MCF 10A (cell line): ENCODE results near the gene DUSP2. TPM values are rescaled to one million over a fixed set of nuclear protein-coding genes. Genes with fewer than 3 reads are reported as not detected.

ENCODE experiments used
- BruUV-seq: library from RNA; stranded (reverse); fragments of 400-500 nt; replicated peaks from 2 replicates; lab custom pipeline; 2021; lab: Mats Ljungman, UMichigan
- CTCF ChIA-PET: fragments of 300-600 bp; sonication (Branson Sonifier 250); formaldehyde crosslinking; extraction: SDS; loops from one replicate; lab custom pipeline; 2021; ENCODE audit warnings: antibody characterized with exemption, inconsistent platforms; lab: Yijun Ruan, JAX
- POLR2A ChIA-PET: fragments of 300-600, 350-650 bp; sonication (Branson Sonifier 250); formaldehyde crosslinking; extraction: SDS; loops from one replicate; lab custom pipeline; 2020; ENCODE audit warnings: antibody characterized with exemption, inconsistent platforms; lab: Yijun Ruan, JAX
- DNase-seq: peaks from one replicate; pipeline ENCODE4 v3.0.0-alpha.2; 2018; ENCODE audit not compliant: unreplicated experiment
- H3K27ac Mint-ChIP-seq: one replicate; pipeline ENCODE4 v1.8.0; 2022; ENCODE audit warnings: mild to moderate bottlenecking, low read depth, mixed read lengths; ENCODE audit not compliant: unreplicated experiment
- H3K27me3 Mint-ChIP-seq: one replicate; pipeline ENCODE4 v1.8.0; 2022; ENCODE audit warnings: mixed read lengths; ENCODE audit not compliant: insufficient read depth, unreplicated experiment
- H3K36me3 Mint-ChIP-seq: one replicate; pipeline ENCODE4 v1.8.0; 2022; ENCODE audit warnings: mild to moderate bottlenecking, moderate library complexity, mixed read lengths; ENCODE audit not compliant: insufficient read depth, unreplicated experiment
- H3K4me1 Mint-ChIP-seq: one replicate; pipeline ENCODE4 v1.8.0; 2022; ENCODE audit warnings: mixed read lengths; ENCODE audit not compliant: insufficient read depth, unreplicated experiment
- H3K4me3 Mint-ChIP-seq: one replicate; pipeline ENCODE4 v1.8.0; 2022; ENCODE audit warnings: mild to moderate bottlenecking, moderate library complexity, mixed read lengths; ENCODE audit not compliant: unreplicated experiment
- H3K9me3 Mint-ChIP-seq: one replicate; pipeline ENCODE4 v1.8.0; 2022; ENCODE audit warnings: mixed read lengths; ENCODE audit not compliant: unreplicated experiment
- intact Hi-C: fragments of 100-400 bp; cut with micrococcal nuclease; formaldehyde crosslinking; loops from 2 replicates; pipeline ENCODE4 v1.14.1; 2022
- total RNA-seq: library from RNA; stranded (reverse); gene quantifications from 2 replicates; pipeline ENCODE4 v1.2.3, GENCODE V29; 2022
- TF ChIP-seq, protein P1 (sequence below): fragments of 200-600 bp; IDR thresholded peaks from one replicate; pipeline ENCODE4 v1.8.0; 2022; ENCODE audit warnings: antibody characterized with exemption, mild to moderate bottlenecking; ENCODE audit not compliant: unreplicated experiment

DUSP2 gene
- total RNA-seq, 1 experiment from 2014 or later, result 3.3 TPM

GRCh38 chr2:96152304-96153161, 7.3 kb upstream of the DUSP2 start:
- H3K36me3 Mint-ChIP-seq, result no peaks in the 10 kb centered on the region
- peaks cover 6% of the 10 kb centered on the region for H3K4me1 Mint-ChIP-seq
- H3K4me3 Mint-ChIP-seq, result no peak overlapping the region
- intact Hi-C loops, result no loop called here
- ChIA-PET CTCF (interaction anchor here (2.8 kb wide), 1 partner anchor 22 kb away, joined by 8 read pairs; no protein-coding TSS in a partner anchor), POLR2A (no interaction called here)
- TF ChIP-seq, protein P1, sequence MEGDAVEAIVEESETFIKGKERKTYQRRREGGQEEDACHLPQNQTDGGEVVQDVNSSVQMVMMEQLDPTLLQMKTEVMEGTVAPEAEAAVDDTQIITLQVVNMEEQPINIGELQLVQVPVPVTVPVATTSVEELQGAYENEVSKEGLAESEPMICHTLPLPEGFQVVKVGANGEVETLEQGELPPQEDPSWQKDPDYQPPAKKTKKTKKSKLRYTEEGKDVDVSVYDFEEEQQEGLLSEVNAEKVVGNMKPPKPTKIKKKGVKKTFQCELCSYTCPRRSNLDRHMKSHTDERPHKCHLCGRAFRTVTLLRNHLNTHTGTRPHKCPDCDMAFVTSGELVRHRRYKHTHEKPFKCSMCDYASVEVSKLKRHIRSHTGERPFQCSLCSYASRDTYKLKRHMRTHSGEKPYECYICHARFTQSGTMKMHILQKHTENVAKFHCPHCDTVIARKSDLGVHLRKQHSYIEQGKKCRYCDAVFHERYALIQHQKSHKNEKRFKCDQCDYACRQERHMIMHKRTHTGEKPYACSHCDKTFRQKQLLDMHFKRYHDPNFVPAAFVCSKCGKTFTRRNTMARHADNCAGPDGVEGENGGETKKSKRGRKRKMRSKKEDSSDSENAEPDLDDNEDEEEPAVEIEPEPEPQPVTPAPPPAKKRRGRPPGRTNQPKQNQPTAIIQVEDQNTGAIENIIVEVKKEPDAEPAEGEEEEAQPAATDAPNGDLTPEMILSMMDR, result no peak
- no peaks in the 10 kb centered on the region for H3K9me3 Mint-ChIP-seq
- peak overlapping the region; percentile 32 for H3K27ac Mint-ChIP-seq
- DNase-seq, result no peak
- H3K27me3 Mint-ChIP-seq, result no peaks in the 10 kb centered on the region
- no TSS peak for BruUV-seq

DNA sequence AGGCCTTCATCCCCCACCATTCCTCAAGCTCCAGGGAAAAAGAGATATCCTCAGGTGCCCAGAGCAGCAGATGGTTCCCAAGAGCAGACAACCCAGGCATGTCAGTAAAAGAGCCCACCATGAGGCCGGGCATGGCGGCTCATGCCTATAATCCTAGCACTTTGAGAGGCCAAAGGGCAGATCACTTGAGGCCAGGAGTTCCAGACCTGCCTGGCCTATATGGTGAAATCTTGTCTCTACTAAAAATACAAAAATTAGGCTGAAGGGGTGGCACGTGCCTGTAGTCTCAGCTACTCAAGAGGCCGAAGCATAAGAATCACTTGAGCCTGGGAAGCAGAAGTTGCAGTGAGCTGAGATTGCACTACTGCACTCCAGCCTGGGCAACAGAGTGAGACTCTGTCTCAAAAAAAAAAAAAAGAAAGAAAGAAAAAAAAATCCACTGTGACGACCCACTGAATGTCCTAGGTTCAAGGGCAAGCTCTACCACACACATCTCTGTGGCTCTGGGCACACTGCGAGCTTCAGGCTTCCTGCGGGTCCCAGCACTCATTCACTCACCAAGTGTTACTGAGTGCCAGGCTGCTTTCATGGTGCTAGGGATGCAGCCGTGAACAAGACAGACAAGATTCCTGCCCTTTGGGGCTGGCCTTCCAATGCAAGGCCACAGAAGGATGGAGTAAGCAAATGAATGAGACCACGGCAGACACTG, 6.5 kb upstream of the DUSP2 start:
- no TSS peak for BruUV-seq
- no peak for DNase-seq
- intact Hi-C loops, result no loop called here
- Mint-ChIP-seq H3K27me3 (no peaks in the 10 kb centered on the region), H3K4me3 (no peak overlapping the region), H3K36me3 (no peaks in the 10 kb centered on the region), H3K4me1 (peaks cover 12% of the 10 kb centered on the region), H3K9me3 (no peaks in the 10 kb centered on the region), H3K27ac (peak overlapping the region; percentile 32)
- TF ChIP-seq, protein P1, result no peak
- ChIA-PET CTCF (interaction anchor here (2.8 kb wide), 1 partner anchor 23 kb away, joined by 8 read pairs; no protein-coding TSS in a partner anchor), POLR2A (no interaction called here)

DNA sequence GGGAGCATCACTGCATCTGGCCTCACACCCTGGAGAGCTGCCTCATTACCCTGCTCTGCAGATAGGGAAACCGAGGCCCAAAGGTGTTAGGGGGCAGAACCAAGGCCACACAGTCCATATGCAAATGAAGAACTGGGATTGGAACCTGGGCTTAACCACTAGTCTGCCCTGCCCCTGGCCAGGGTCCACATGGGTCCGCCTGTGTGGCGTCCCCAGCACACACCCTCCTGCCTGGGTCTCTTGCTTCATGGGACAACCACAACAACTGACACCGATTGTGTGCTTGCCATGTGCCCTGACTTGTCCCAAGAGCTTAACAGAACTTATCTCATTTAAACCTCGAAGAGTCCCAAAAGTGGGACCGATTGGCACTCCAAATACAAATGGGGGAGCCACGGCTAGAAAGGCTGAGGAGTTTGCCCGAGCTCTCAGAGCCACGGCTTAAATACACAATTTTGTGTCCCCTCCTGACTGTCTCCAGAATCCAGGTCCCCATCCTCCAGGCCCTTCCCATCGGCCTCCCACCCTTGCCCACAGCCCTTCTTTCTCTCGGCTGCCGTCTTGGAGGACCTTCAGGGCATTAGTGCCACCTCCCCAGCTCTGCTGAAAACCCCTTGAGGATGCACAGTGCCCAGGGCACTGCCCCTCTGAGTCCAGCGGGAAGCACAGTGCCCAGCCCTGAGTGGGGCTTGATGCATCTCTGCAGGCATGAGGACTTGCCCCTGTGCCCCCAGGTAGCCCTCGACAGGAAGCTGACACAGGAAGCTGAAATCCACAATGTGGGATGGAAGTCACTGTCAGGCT, 5.8 kb upstream of the DUSP2 start:
- Mint-ChIP-seq H3K4me1 (peaks cover 17% of the 10 kb centered on the region), H3K27ac (no peak overlapping the region), H3K27me3 (no peaks in the 10 kb centered on the region), H3K4me3 (no peak overlapping the region), H3K9me3 (no peaks in the 10 kb centered on the region), H3K36me3 (no peaks in the 10 kb centered on the region)
- ChIA-PET POLR2A (no interaction called here), CTCF (interaction anchor here (2.8 kb wide), 1 partner anchor 24 kb away, joined by 8 read pairs; no protein-coding TSS in a partner anchor)
- no TSS peak for BruUV-seq
- TF ChIP-seq, protein P1, result no peak
- intact Hi-C loops, result no loop called here
- no peak for DNase-seq
